Esophagus (tissue), 2 donors: Measurements from ENCODE around the gene BCAS3. TPM values are rescaled to one million over a fixed set of nuclear protein-coding genes. Genes with fewer than 3 reads are reported as not detected.
A peak's percentile ranks its signal among the peaks of the same experiment; 100 is the strongest.

ENCODE experiments used
- H3K27ac ChIP-seq, 2 donors: one replicate each; pipeline ENCODE4 v1.5.1; 2013; ENCODE audit warnings: low read depth in 2 of 2, mild to moderate bottlenecking in 2 of 2, inconsistent platforms in 1 of 2, low read length in 1 of 2, moderate library complexity in 1 of 2
- H3K27me3 ChIP-seq, 2 donors: one replicate each; pipeline ENCODE4 v1.6.1; 2013; ENCODE audit warnings: low read length in 2 of 2, control low read depth in 1 of 2, mild to moderate bottlenecking in 1 of 2; ENCODE audit not compliant: insufficient read depth in 2 of 2, control insufficient read depth in 1 of 2
- H3K36me3 ChIP-seq, 2 donors: one replicate each; pipeline ENCODE4 v1.6.1; 2013; ENCODE audit warnings: low read length in 1 of 2; ENCODE audit not compliant: control insufficient read depth in 2 of 2, insufficient read depth in 2 of 2
- H3K4me1 ChIP-seq, 2 donors: one replicate each; pipeline ENCODE4 v1.6.1; 2013; ENCODE audit warnings: low read length in 1 of 2; ENCODE audit not compliant: control insufficient read depth in 2 of 2, insufficient read depth in 2 of 2
- H3K4me3 ChIP-seq, 2 donors: one replicate each; pipeline ENCODE4 v1.5.1; 2013; ENCODE audit warnings: low read length in 2 of 2, mild to moderate bottlenecking in 2 of 2, low read depth in 1 of 2, moderate library complexity in 1 of 2
- H3K9me3 ChIP-seq, 2 donors: one replicate each; pipeline ENCODE4 v1.6.1; 2013; ENCODE audit warnings: mild to moderate bottlenecking in 2 of 2, low read depth in 1 of 2, low read length in 1 of 2, moderate library complexity in 1 of 2; ENCODE audit not compliant: control insufficient read depth in 2 of 2, insufficient read depth in 1 of 2
- WGBS, 2 donors: extraction: QIAGEN DNeasy Blood & Tissue Kit; methylation state at CpG; one replicate each; pipeline ENCODE4 v1.1.7; 2013; 5-methylcytosine and 5-hydroxymethylcytosine counted together
- polyA plus RNA-seq, 2 donors: library from polyadenylated mRNA; stranded (reverse); fragments of 200-250 nt; gene quantifications; one replicate each; pipeline ENCODE4 v1.2.3, GENCODE V29; 2013
- donor health status: healthy with polysubstance abuse.
- donor health status: Bipolar disorder and iron deficiency.

The BCAS3 gene
- polyA plus RNA-seq = 1 to 10 TPM; 4.7 to 6.6 TPM

- Histone ChIP-seq H3K27me3 (no peaks in the 10 kb centered on the region), H3K27ac (peak within 1 kb of the TSS; percentile 50 to 92), H3K36me3 (no peaks in the 10 kb centered on the region), H3K4me3 (peak within 1 kb of the TSS; percentile 77 to 93), H3K4me1 (peaks cover 0 to 2% of the 10 kb centered on the region in 2 donors), H3K9me3 (no peaks in the 10 kb centered on the region)
- 1% methylated on average over 51 of the region's 51 CpGs for WGBS, 2 donors
Observed at GRCh38 chr17:60677308-60678117, at the start of gene BCAS3. BCAS3 (plus strand) TSS chr17:60677851.

DNA sequence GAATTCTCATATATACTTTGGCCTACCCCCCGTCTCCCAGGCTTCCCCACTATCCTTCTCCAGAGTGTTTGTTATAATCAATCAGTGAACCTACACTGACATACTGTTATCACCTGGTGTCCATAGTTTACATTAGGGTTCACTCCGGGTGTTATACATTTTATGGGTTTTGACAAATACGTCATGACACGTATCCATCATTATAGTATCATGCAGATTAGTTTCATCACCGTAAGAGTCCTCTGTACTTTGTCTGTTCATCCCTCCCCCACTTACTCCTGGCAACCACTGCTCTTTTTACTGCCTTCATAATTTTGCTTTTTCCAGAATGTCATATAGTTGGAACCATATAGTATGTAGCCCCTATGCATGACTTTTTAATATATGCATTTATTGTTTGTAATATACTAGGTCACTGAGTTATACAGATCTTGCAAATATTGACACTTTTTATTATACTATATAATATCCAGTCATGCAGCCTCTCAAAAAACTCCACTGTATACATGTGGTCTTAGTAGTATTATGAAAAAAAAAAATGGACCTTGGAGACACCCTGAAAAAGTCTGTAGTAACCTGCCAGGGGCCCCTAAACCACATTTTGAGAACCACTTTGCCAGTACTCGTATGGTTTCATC lies 49.3 kb upstream of the BCAS3 start:
- no peak overlapping the region for H3K27ac ChIP-seq
- 84 to 85% methylated on average over 6 of the region's 6 CpGs for WGBS, 2 donors
- H3K9me3 ChIP-seq = no peaks in the 10 kb centered on the region
- no peaks in the 10 kb centered on the region for H3K36me3 ChIP-seq
- no peak overlapping the region for H3K4me3 ChIP-seq
- H3K27me3 ChIP-seq = no peaks in the 10 kb centered on the region
- peaks cover 0 to 3% of the 10 kb centered on the region in 2 donors for H3K4me1 ChIP-seq

DNA sequence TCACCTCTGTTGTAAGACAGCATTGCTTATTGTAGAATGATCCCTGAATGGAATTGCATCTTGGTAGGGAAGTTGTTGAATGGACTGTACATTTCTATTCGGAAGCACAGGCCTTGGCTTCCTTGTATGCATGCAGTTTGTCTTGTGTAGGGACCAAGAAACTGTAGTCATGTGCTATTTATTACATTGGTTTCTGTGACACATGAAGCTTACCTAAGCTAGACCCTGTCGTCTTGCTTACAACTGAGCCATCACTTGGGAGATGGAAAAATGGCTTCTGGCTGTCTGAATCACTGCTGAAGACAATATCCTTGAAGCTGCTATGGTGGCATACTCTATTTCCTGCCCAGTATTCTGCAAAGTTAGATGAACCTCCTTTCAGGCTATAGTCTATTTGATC lies 48.5 kb upstream of the BCAS3 start:
- no peaks in the 10 kb centered on the region for H3K9me3 ChIP-seq
- H3K27me3 ChIP-seq = no peaks in the 10 kb centered on the region
- WGBS, 2 donors = 81 to 91% methylated on average over 2 of the region's 2 CpGs
- peaks cover 0 to 3% of the 10 kb centered on the region in 2 donors for H3K4me1 ChIP-seq
- no peak overlapping the region for H3K4me3 ChIP-seq
- H3K36me3 ChIP-seq = no peaks in the 10 kb centered on the region
- H3K27ac ChIP-seq = no peak overlapping the region

DNA sequence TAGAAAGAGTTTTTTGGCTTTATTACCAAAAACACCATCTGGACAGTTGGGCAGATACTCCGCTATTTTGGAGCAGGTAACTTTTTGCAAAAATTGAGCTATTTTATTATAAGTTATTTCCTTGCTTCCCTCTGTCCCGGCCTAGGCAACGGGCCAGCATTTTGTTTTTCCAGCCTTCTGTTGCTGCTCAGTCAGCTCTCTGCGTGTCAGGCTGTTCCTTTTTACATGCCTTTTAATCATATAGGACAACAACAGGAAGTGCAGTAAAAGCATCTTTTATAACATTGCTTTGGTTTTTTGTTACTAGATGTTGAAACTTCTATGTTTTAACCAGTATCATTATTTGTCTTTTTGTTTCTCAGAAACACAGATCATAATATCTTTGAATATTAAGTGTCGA lies 47.3 kb upstream of the BCAS3 start:
- Histone ChIP-seq H3K27me3 (no peaks in the 10 kb centered on the region), H3K9me3 (no peaks in the 10 kb centered on the region), H3K36me3 (no peaks in the 10 kb centered on the region), H3K27ac (no peak overlapping the region), H3K4me3 (no peak overlapping the region), H3K4me1 (peaks cover 0 to 3% of the 10 kb centered on the region in 2 donors)
- 71 to 79% methylated on average over 5 of the region's 5 CpGs for WGBS, 2 donors

DNA sequence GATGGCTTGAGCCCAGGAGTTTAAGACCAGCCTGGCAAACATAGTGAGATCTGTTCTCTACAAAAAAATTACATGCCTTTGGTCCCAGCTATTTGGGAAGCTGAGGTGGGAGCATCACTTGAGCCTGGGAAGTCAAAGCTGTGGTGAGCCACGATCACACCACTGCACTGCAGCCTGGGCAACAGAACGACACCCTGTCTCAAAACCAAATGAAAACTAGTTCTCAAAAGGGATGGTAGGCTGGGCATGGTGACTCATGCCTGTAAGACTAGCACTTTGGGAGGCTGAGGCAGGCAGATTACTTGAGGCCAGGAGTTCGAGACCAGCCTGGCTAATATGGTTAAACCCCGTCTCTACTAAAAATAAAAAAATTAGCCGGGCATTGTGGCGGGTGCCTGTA lies 46.5 kb upstream of the BCAS3 start:
- WGBS, 2 donors = 92 to 95% methylated on average over 6 of the region's 6 CpGs
- Histone ChIP-seq H3K36me3 (peaks cover 0 to 2% of the 10 kb centered on the region in 2 donors), H3K4me3 (no peak overlapping the region), H3K4me1 (peaks cover 0 to 3% of the 10 kb centered on the region in 2 donors), H3K27ac (no peak overlapping the region), H3K9me3 (no peaks in the 10 kb centered on the region), H3K27me3 (no peaks in the 10 kb centered on the region)

DNA sequence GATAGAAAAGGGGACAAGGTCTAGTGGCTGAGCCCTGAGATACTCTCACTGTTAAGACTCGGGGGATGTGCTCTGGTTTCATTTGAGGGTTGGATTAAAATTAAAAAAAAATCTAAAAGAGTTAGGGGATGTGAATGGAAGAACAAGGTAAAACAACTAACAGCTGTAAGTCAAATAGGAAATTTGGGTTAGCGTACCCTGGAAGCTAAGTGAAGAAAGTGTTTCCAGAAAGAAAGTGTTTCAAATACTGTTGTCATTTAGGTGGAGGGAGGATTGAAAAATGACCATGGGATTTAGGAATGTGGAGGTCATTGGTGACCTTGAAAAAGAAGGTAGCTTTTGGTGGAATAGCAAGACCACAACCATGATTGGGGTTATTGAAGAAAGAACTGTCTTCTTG lies 40.0 kb upstream of the BCAS3 start:
- Histone ChIP-seq H3K27me3 (no peaks in the 10 kb centered on the region), H3K27ac (no peak overlapping the region), H3K4me1 (no peaks in the 10 kb centered on the region), H3K9me3 (no peaks in the 10 kb centered on the region), H3K4me3 (no peak overlapping the region), H3K36me3 (peaks cover 0 to 2% of the 10 kb centered on the region in 2 donors)
- 88% methylated on average over 2 of the region's 2 CpGs for WGBS, 2 donors

DNA sequence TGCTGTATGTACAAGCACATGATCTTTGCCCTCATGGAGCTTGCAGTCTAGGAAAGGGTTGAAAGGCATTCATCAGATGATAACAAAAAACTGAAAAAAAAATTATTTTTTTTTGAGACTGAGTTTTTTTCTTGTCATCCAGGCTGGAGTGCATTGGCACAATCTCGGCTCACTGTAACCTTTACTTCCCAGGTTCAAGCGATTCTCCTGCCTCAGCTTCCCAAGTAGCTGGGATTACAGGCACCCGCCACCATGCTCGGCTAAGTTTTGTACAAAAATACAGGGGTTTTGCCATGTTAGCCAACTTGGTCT lies 38.7 kb upstream of the BCAS3 start:
- Histone ChIP-seq H3K4me1 (no peaks in the 10 kb centered on the region), H3K9me3 (no peaks in the 10 kb centered on the region), H3K27ac (no peak overlapping the region), H3K36me3 (peaks cover 0 to 2% of the 10 kb centered on the region in 2 donors), H3K27me3 (no peaks in the 10 kb centered on the region), H3K4me3 (no peak overlapping the region)
- WGBS, 2 donors = 80 to 81% methylated on average over 4 of the region's 4 CpGs

GRCh38 chr17:60640503-60640902 lies 37.1 kb upstream of the BCAS3 start:
- 67 to 83% methylated on average over 2 of the region's 2 CpGs for WGBS, 2 donors
- Histone ChIP-seq H3K27me3 (no peaks in the 10 kb centered on the region), H3K36me3 (peaks cover 0 to 2% of the 10 kb centered on the region in 2 donors), H3K4me3 (no peak overlapping the region), H3K27ac (no peak overlapping the region), H3K9me3 (no peaks in the 10 kb centered on the region), H3K4me1 (no peaks in the 10 kb centered on the region)

- Histone ChIP-seq H3K4me1 (no peaks in the 10 kb centered on the region), H3K27ac (no peak overlapping the region), H3K9me3 (no peaks in the 10 kb centered on the region), H3K4me3 (no peak overlapping the region), H3K36me3 (no peaks in the 10 kb centered on the region), H3K27me3 (no peaks in the 10 kb centered on the region)
- WGBS, 2 donors = 84 to 86% methylated on average over 3 of the region's 3 CpGs
Observed at GRCh38 chr17:60641126-60641525, 36.5 kb upstream of the BCAS3 start.

- Histone ChIP-seq H3K4me3 (no peak overlapping the region), H3K9me3 (no peaks in the 10 kb centered on the region), H3K36me3 (no peaks in the 10 kb centered on the region), H3K4me1 (no peaks in the 10 kb centered on the region), H3K27me3 (no peaks in the 10 kb centered on the region), H3K27ac (no peak overlapping the region)
- WGBS, 2 donors = 39 to 40% methylated on average over 1 of the region's 1 CpG
Observed at GRCh38 chr17:60641810-60642220, 35.8 kb upstream of the BCAS3 start.
